CD14-positive monocyte (primary cell): ENCODE measurements around the gene TUBA4A. TPM values are rescaled to one million over a fixed set of nuclear protein-coding genes. Genes with fewer than 3 reads are reported as not detected.

Source experiments
- DNase-seq, 3 donors: peaks; one replicate each; pipeline ENCODE4 v3.0.0-alpha.2; 2011 to 2022
- H2AFZ ChIP-seq: 2 replicates; pipeline ENCODE4 v1.6.0; 2012; ENCODE audit warnings: mild to moderate bottlenecking, low read depth, low read length, inconsistent platforms; ENCODE audit not compliant: insufficient read depth, poor library complexity, severe bottlenecking
- H3K27ac ChIP-seq, 2 donors: 1 replicate in 1 of 2; 2 replicates in 1 of 2; pipeline ENCODE4 v1.5.1; 2012 to 2013; ENCODE audit warnings: low read length in 2 of 2, control low read depth in 1 of 2, inconsistent platforms in 1 of 2, low read depth in 1 of 2, mild to moderate bottlenecking in 1 of 2
- H3K27me3 ChIP-seq, 2 donors: one replicate each; pipeline versions ENCODE4 v1.6.0 to v1.6.1; 2011 to 2013; ENCODE audit warnings: low read length in 2 of 2; ENCODE audit not compliant: control insufficient read depth in 2 of 2, insufficient read depth in 2 of 2
- H3K36me3 ChIP-seq, 2 donors: replicated peaks in 1 of 2; 1 replicate in 1 of 2; 2 replicates in 1 of 2; pipeline versions ENCODE4 v1.5.1 to v1.6.1; 2012 to 2013; ENCODE audit warnings: low read length in 2 of 2, control low read depth in 1 of 2, inconsistent platforms in 1 of 2, mild to moderate bottlenecking in 1 of 2; ENCODE audit not compliant: insufficient read depth in 2 of 2, control insufficient read depth in 1 of 2
- H3K4me1 ChIP-seq, 2 donors: 1 replicate in 1 of 2; 2 replicates in 1 of 2; pipeline versions ENCODE4 v1.5.1 to v1.6.1; 2012 to 2013; ENCODE audit warnings: low read length in 2 of 2, control low read depth in 1 of 2, inconsistent platforms in 1 of 2, mild to moderate bottlenecking in 1 of 2, moderate library complexity in 1 of 2; ENCODE audit not compliant: insufficient read depth in 2 of 2, control insufficient read depth in 1 of 2
- H3K4me2 ChIP-seq: replicated peaks from 2 replicates; pipeline ENCODE3; 2012; ENCODE audit warnings: low read length, moderate library complexity, mild to moderate bottlenecking; ENCODE audit not compliant: poor library complexity, severe bottlenecking; ENCODE audit errors: extremely low read depth
- H3K4me3 ChIP-seq, 3 experiments: fragments of 200-600 bp in 1 of 3; sonication (generic) in 1 of 3; replicated peaks in 1 of 3; 1 replicate in 2 of 3; 2 replicates in 1 of 3; pipeline ENCODE4 v1.5.1; 2011 to 2013; ENCODE audit warnings: low read length in 3 of 3, mild to moderate bottlenecking in 3 of 3, control low read depth in 2 of 3, low read depth in 2 of 3, inconsistent platforms in 1 of 3, moderate library complexity in 1 of 3
- H3K79me2 ChIP-seq: 2 replicates; pipeline ENCODE4 v1.6.0; 2012; ENCODE audit warnings: mild to moderate bottlenecking, control low read depth, inconsistent platforms, low read length, moderate library complexity; ENCODE audit not compliant: insufficient read depth
- H3K9ac ChIP-seq: 2 replicates; pipeline ENCODE4 v1.6.0; 2017; ENCODE audit warnings: low read length, mild to moderate bottlenecking; ENCODE audit not compliant: insufficient read depth, poor library complexity, severe bottlenecking
- H3K9me3 ChIP-seq, 2 donors: replicated peaks in 1 of 2; 1 replicate in 1 of 2; 2 replicates in 1 of 2; pipeline versions ENCODE4 v1.5.1 to v1.6.1; 2012 to 2013; ENCODE audit warnings: low read length in 2 of 2, control low read depth in 1 of 2; ENCODE audit not compliant: control insufficient read depth in 1 of 2, insufficient read depth in 1 of 2
- H4K20me1 ChIP-seq: 2 replicates; pipeline ENCODE4 v1.6.0; 2012; ENCODE audit warnings: mild to moderate bottlenecking, low read length, control low read depth, moderate library complexity; ENCODE audit not compliant: insufficient read depth
- H3K27ac Mint-ChIP-seq, 7 donors: one replicate each; pipeline ENCODE4 v1.8.0; 2020; ENCODE audit warnings: mild to moderate bottlenecking in 7 of 7, mixed read lengths in 7 of 7, moderate library complexity in 6 of 7, inconsistent platforms in 2 of 7
- H3K27me3 Mint-ChIP-seq, 3 donors: one replicate each; pipeline ENCODE4 v1.8.0; 2021 to 2022; ENCODE audit warnings: low read depth in 3 of 3, mild to moderate bottlenecking in 3 of 3, mixed read lengths in 3 of 3, moderate library complexity in 3 of 3, inconsistent platforms in 1 of 3
- H3K36me3 Mint-ChIP-seq, 2 donors: one replicate each; pipeline ENCODE4 v1.8.0; 2020; ENCODE audit warnings: mixed read lengths in 2 of 2, inconsistent platforms in 1 of 2, mild to moderate bottlenecking in 1 of 2
- H3K4me1 Mint-ChIP-seq: one replicate; pipeline ENCODE4 v1.8.0; 2020; ENCODE audit warnings: mild to moderate bottlenecking, mixed read lengths
- H3K4me3 Mint-ChIP-seq, 2 donors: one replicate each; pipeline ENCODE4 v1.8.0; 2020; ENCODE audit warnings: mild to moderate bottlenecking in 2 of 2, mixed read lengths in 2 of 2, moderate library complexity in 1 of 2
- H3K9me3 Mint-ChIP-seq, 7 donors: one replicate each; pipeline ENCODE4 v1.8.0; 2020 to 2022; ENCODE audit warnings: mixed read lengths in 7 of 7, mild to moderate bottlenecking in 6 of 7, moderate library complexity in 6 of 7, inconsistent platforms in 2 of 7
- CTCF ChIP-seq: fragments of 200-600 bp; IDR thresholded peaks from one replicate; pipeline ENCODE4 v1.8.0; 2022; ENCODE audit warnings: antibody characterized with exemption, mild to moderate bottlenecking
- WGBS: methylation state at CpG from one replicate; pipeline ENCODE4 v1.1.5; 2013; ENCODE audit warnings: missing lambda C conversion rate; ENCODE audit not compliant: insufficient coverage; 5-methylcytosine and 5-hydroxymethylcytosine counted together
- intact Hi-C, 2 donors: fragments of 100-400 bp; cut with micrococcal nuclease; formaldehyde crosslinking; loops; one replicate each; pipeline versions ENCODE4 v1.15.0 to v1.15.1; 2023
- polyA plus RNA-seq, 3 donors: library from polyadenylated mRNA; depleted of rRNA in 1 of 3; unstranded in 2 of 3; stranded (reverse) in 1 of 3; fragments of 300-500 nt in 2 of 3; fragments of >200 nt in 1 of 3; fragmentation: Illumina TruSeq in 2 of 3; gene quantifications; 1 replicate in 2 of 3; 2 replicates in 1 of 3; pipeline ENCODE4 v1.2.3, GENCODE V29; 2012 to 2021

The TUBA4A gene
- polyA plus RNA-seq, 3 donors, result 72.7 to 452 (median 81.9) TPM

DNA sequence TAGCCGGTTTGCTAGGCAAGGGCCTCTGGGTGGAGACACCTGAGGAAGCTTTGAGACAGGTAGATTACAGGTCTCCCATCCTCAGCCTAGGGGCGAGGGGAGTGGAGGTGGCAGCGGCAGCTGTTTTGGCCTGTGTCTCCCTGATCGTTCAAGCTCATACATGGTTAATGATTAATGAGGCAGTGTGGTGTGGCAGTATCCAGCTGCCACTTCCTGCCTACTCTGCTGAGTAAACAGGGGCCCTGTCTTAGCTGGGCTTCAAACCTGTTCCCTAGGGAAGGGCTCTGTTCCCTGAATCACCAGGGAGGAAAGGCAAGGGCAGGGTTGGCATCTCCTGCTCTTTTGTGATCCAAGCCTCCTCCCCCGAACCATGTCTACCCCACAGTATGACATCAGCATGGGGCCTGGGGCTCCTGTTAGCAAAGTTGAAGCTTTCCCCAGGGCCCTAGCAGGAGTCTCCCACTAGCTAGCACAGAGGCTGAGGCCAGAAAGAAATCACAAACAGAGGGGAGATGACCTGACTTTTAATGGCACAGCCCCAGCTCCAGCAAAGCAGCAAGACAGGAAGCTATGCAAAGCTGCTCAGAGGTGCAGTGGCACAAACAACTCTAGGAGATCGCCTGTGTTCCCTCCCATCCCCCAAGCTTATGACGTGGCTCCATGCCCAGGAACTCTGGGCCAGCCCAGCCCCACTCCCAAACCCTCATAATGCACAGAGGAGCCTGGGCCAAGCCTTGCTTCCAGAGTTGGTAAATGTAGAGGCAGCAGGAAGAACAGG, 4.3 kb downstream of the TUBA4A start:
- intact Hi-C loops, result loop anchor here in 1 of 2 donors (2.0 kb wide), 1 partner anchor 19 kb away; no protein-coding TSS in a partner anchor
- Mint-ChIP-seq H3K27me3 (peaks cover 0 to 3% (median 0%) of the 10 kb centered on the region in 3 donors), H3K27ac (peak overlapping the region; percentile 84 to 95 (median 93)), H3K9me3 (no peaks in the 10 kb centered on the region), H3K36me3 (peaks cover 28 to 47% of the 10 kb centered on the region in 2 donors), H3K4me3 (peak overlapping the region; percentile 88 to 90), H3K4me1 (peaks cover 72% of the 10 kb centered on the region)
- H3K79me2 ChIP-seq, result peaks cover 89% of the 10 kb centered on the region
- peaks cover 80 to 96% of the 10 kb centered on the region in 2 donors for H3K4me1 ChIP-seq
- no peaks in the 10 kb centered on the region for H3K9me3 ChIP-seq
- no peak overlapping the region for H2AFZ ChIP-seq
- peaks cover 30% of the 10 kb centered on the region for H4K20me1 ChIP-seq
- no peaks in the 10 kb centered on the region for H3K27me3 ChIP-seq
- H3K4me3 ChIP-seq, result peak overlapping the region; percentile 19 to 96 (median 25)
- 0% methylated on average over 1 of the region's 7 CpGs for WGBS
- no peak for TF ChIP-seq CTCF
- H3K27ac ChIP-seq, result peak overlapping the region; percentile 80 to 90
- DNase-seq, result peak in 2 of 3 donors; percentile 26 to 51
- peak overlapping the region; percentile 50 for H3K9ac ChIP-seq
- peak overlapping the region; percentile 82 for H3K4me2 ChIP-seq
- peaks cover 19 to 35% of the 10 kb centered on the region in 2 donors for H3K36me3 ChIP-seq

GRCh38 chr2:219248845-219249202, 4.9 kb downstream of the TUBA4A start:
- H3K27me3 Mint-ChIP-seq, result peaks cover 0 to 3% (median 0%) of the 10 kb centered on the region in 3 donors
- H3K9me3 ChIP-seq, result no peaks in the 10 kb centered on the region
- intact Hi-C loops, result loop anchor here in 1 of 2 donors (2.0 kb wide), 1 partner anchor 18 kb away; no protein-coding TSS in a partner anchor
- peak overlapping the region; percentile 82 for H3K4me2 ChIP-seq
- H3K4me3 Mint-ChIP-seq, result peak overlapping the region; percentile 88 to 90
- H4K20me1 ChIP-seq, result peaks cover 30% of the 10 kb centered on the region
- peak overlapping the region in 6 of 7 donors; percentile 84 to 95 (median 93) for H3K27ac Mint-ChIP-seq
- peaks cover 84 to 94% of the 10 kb centered on the region in 2 donors for H3K4me1 ChIP-seq
- peak overlapping the region; percentile 80 to 90 for H3K27ac ChIP-seq
- H2AFZ ChIP-seq, result no peak overlapping the region
- H3K4me3 ChIP-seq, result peak overlapping the region; percentile 19 to 96 (median 25)
- H3K9me3 Mint-ChIP-seq, result no peaks in the 10 kb centered on the region
- TF ChIP-seq CTCF, result no peak
- H3K4me1 Mint-ChIP-seq, result peaks cover 77% of the 10 kb centered on the region
- H3K79me2 ChIP-seq, result peaks cover 85% of the 10 kb centered on the region
- H3K9ac ChIP-seq, result peak overlapping the region; percentile 50
- H3K36me3 Mint-ChIP-seq, result peaks cover 28 to 47% of the 10 kb centered on the region in 2 donors
- 100% methylated on average over 1 of the region's 2 CpGs for WGBS
- no peak for DNase-seq
- no peaks in the 10 kb centered on the region for H3K27me3 ChIP-seq
- peaks cover 19 to 35% of the 10 kb centered on the region in 2 donors for H3K36me3 ChIP-seq
